Loucy (cell line): ENCODE results near the gene SNX8.

Experiments used
- CTCF ChIP-seq: fragments of 200-600 bp; sonication (generic); conservative IDR thresholded peaks from 2 replicates; pipeline ENCODE4 v1.5.1; 2014; ENCODE audit warnings: mild to moderate bottlenecking, antibody characterized with exemption, low read length
- EZH2phosphoT487 ChIP-seq: fragments of 200-600 bp; IDR thresholded peaks from 2 replicates; pipeline ENCODE4 v1.6.1; 2018; ENCODE audit warnings: antibody characterized with exemption, mild to moderate bottlenecking, moderate library complexity, borderline replicate concordance

DNA sequence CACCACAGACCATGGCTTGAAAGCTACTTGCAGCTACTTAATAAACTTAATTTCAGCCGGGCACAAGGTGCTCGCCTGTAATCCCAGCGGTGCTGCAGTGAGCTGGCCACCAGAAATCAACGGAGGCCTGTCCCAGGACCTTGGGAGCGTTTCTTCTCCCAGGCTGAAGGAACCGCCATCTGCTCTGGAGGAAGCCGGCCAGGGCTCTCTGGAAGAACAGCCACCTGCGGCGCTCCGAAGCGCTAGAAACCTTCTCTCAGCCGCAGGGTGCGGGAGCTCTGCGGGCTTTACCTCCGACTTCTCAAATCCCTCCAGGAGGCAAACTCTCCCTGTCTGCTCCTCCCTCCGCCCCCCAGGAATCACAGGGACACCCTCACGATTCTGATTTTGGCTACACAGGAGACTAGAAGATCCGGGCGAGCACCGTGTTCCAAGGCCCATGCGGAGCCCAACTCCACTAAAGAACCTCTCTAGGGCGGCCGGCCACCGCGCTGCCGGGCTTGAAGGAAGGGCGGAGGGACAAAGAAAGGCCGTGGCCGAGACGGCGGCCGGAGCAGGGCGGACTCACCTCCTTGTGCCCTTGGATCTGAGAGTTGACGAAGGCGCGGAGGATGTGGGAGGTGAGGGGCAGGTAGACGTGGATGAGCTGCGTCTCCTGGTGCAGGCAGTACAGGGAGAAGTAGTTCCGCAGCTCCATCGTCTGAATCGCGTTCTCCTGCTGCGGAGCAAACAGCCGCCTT lies 57.8 kb downstream of the SNX8 start:
- no peak for TF ChIP-seq CTCF
- no peak for TF ChIP-seq EZH2phosphoT487
